CD4-positive, alpha-beta T cell (primary cell): Measurements from ENCODE around the gene LRIG1. TPM values are rescaled to one million over a fixed set of nuclear protein-coding genes. Genes with fewer than 3 reads are reported as not detected.

Source experiments
- ATAC-seq: fragments of 200-7000 bp; cut with Tn5 transposase; one replicate; pipeline ENCODE4 v1.10.0; 2022; ENCODE audit warnings: mild to moderate bottlenecking; ENCODE audit not compliant: poor library complexity
- CTCF ChIA-PET: fragments of 350-600 bp; sonication (Branson Sonifier 250); formaldehyde crosslinking; loops from one replicate; lab custom pipeline; 2021; ENCODE audit warnings: antibody characterized with exemption, inconsistent platforms; lab: Charles Lee
- POLR2A ChIA-PET: fragments of 350-600 bp; sonication (Branson Sonifier 250); formaldehyde crosslinking; loops from one replicate; lab custom pipeline; 2021; ENCODE audit warnings: antibody characterized with exemption, inconsistent platforms; lab: Charles Lee
- DNase-seq, 14 experiments: peaks; one replicate each; pipeline ENCODE4 v3.0.0-alpha.2; 2013 to 2020; ENCODE audit warnings: mixed read lengths in 2 of 14
- H3K27ac ChIP-seq, 2 donors: one replicate each; pipeline versions ENCODE4 v1.5.1 to v1.7.0; 2013; ENCODE audit warnings: low read length in 2 of 2, low read depth in 1 of 2, mild to moderate bottlenecking in 1 of 2
- H3K27me3 ChIP-seq, 2 experiments: 1 replicate in 1 of 2; 2 replicates in 1 of 2; pipeline versions ENCODE4 v1.6.1 to v1.7.0; 2013; ENCODE audit warnings: low read length in 2 of 2, control low read depth in 1 of 2, mild to moderate bottlenecking in 1 of 2, moderate library complexity in 1 of 2; ENCODE audit not compliant: insufficient read depth in 2 of 2, control insufficient read depth in 1 of 2
- H3K36me3 ChIP-seq: one replicate; pipeline ENCODE4 v1.6.1; 2013; ENCODE audit warnings: low read length, control low read depth; ENCODE audit not compliant: insufficient read depth
- H3K4me1 ChIP-seq: one replicate; pipeline ENCODE4 v1.6.1; 2013; ENCODE audit warnings: low read length, control low read depth; ENCODE audit not compliant: insufficient read depth
- H3K4me3 ChIP-seq: one replicate; pipeline ENCODE4 v1.5.1; 2013; ENCODE audit warnings: mild to moderate bottlenecking, low read length, moderate library complexity
- H3K9me3 ChIP-seq, 2 experiments: 1 replicate in 1 of 2; 2 replicates in 1 of 2; pipeline versions ENCODE4 v1.6.1 to v1.7.0; 2013; ENCODE audit warnings: low read length in 2 of 2, mild to moderate bottlenecking in 2 of 2, control low read depth in 1 of 2, moderate library complexity in 1 of 2; ENCODE audit not compliant: control insufficient read depth in 1 of 2, insufficient read depth in 1 of 2
- H3K27ac Mint-ChIP-seq: one replicate; pipeline ENCODE4 v1.8.0; 2020; ENCODE audit warnings: mixed read lengths
- H3K27me3 Mint-ChIP-seq: one replicate; pipeline ENCODE4 v1.8.0; 2021; ENCODE audit warnings: mixed read lengths
- H3K36me3 Mint-ChIP-seq: one replicate; pipeline ENCODE4 v1.8.0; 2021; ENCODE audit warnings: low read depth, mixed read lengths
- H3K4me1 Mint-ChIP-seq: one replicate; pipeline ENCODE4 v1.8.0; 2021; ENCODE audit warnings: low read depth, mixed read lengths
- H3K4me3 Mint-ChIP-seq: one replicate; pipeline ENCODE4 v1.8.0; 2020; ENCODE audit warnings: mild to moderate bottlenecking, mixed read lengths
- H3K9me3 Mint-ChIP-seq: one replicate; pipeline ENCODE4 v1.8.0; 2020; ENCODE audit warnings: mixed read lengths
- CTCF ChIP-seq: fragments of 200-600 bp; IDR thresholded peaks from one replicate; pipeline ENCODE4 v1.8.0; 2022; ENCODE audit warnings: antibody characterized with exemption, mild to moderate bottlenecking
- intact Hi-C, 2 experiments: fragments of 100-400 bp; cut with DNase I in 1 of 2; cut with micrococcal nuclease in 1 of 2; formaldehyde crosslinking; loops; one replicate each; pipeline versions ENCODE4 v1.15.1 to v1.9.0; 2023 to 2025; cut with DNase I, micrococcal nuclease
- total RNA-seq, 174 experiments: library from RNA in 2 of 174; stranded (reverse) in 2 of 174; gene quantifications; one replicate each; pipeline ENCODE4 v1.2.3 and lab custom pipeline; 2021 to 2026

The LRIG1 gene
- total RNA-seq, 2 experiments from 2014 or later, result 30.1 to 33.1 TPM

GRCh38 chr3:66431494-66431893 lies 69.3 kb downstream of the LRIG1 start:
- Histone ChIP-seq H3K27ac (no peak overlapping the region), H3K36me3 (peaks cover 7% of the 10 kb centered on the region), H3K4me1 (peaks cover 18% of the 10 kb centered on the region), H3K4me3 (no peak overlapping the region), H3K27me3 (no peaks in the 10 kb centered on the region), H3K9me3 (no peaks in the 10 kb centered on the region)
- no peak for TF ChIP-seq CTCF
- no peak for ATAC-seq
- H3K27me3 Mint-ChIP-seq, result no peaks in the 10 kb centered on the region
- intact Hi-C loops, result no loop called here
- peaks cover 38% of the 10 kb centered on the region for H3K4me1 Mint-ChIP-seq
- ChIA-PET POLR2A (no interaction called here), CTCF (no interaction called here)
- H3K36me3 Mint-ChIP-seq, result peaks cover 16% of the 10 kb centered on the region
- no peak overlapping the region for H3K27ac Mint-ChIP-seq
- no peaks in the 10 kb centered on the region for H3K9me3 Mint-ChIP-seq
- DNase-seq, result no peak
- H3K4me3 Mint-ChIP-seq, result no peak overlapping the region

- Histone ChIP-seq H3K36me3 (peaks cover 7% of the 10 kb centered on the region), H3K27me3 (no peaks in the 10 kb centered on the region), H3K9me3 (no peaks in the 10 kb centered on the region), H3K4me1 (peaks cover 16% of the 10 kb centered on the region), H3K4me3 (no peak overlapping the region), H3K27ac (no peak overlapping the region)
- H3K9me3 Mint-ChIP-seq, result no peaks in the 10 kb centered on the region
- no peak for TF ChIP-seq CTCF
- no peak overlapping the region for H3K27ac Mint-ChIP-seq
- no peak for DNase-seq
- H3K36me3 Mint-ChIP-seq, result peaks cover 16% of the 10 kb centered on the region
- POLR2A ChIA-PET, result no interaction called here
- peaks cover 37% of the 10 kb centered on the region for H3K4me1 Mint-ChIP-seq
- CTCF ChIA-PET, result no interaction called here
- no peak for ATAC-seq
- intact Hi-C loops, result no loop called here
- no peaks in the 10 kb centered on the region for H3K27me3 Mint-ChIP-seq
- H3K4me3 Mint-ChIP-seq, result no peak overlapping the region
Observed at GRCh38 chr3:66430876-66431275, 69.9 kb downstream of the LRIG1 start.

- H3K36me3 ChIP-seq, result peaks cover 7% of the 10 kb centered on the region
- peaks cover 21% of the 10 kb centered on the region for H3K36me3 Mint-ChIP-seq
- POLR2A ChIA-PET, result no interaction called here
- intact Hi-C loops, result loop anchor here in 1 of 2 experiments (5.0 kb wide), 1 partner anchor 294 kb away; no protein-coding TSS in a partner anchor
- no peak overlapping the region for H3K27ac Mint-ChIP-seq
- H3K4me3 Mint-ChIP-seq, result no peak overlapping the region
- peaks cover 29% of the 10 kb centered on the region for H3K4me1 Mint-ChIP-seq
- H3K9me3 Mint-ChIP-seq, result no peaks in the 10 kb centered on the region
- no peaks in the 10 kb centered on the region for H3K27me3 Mint-ChIP-seq
- H3K4me3 ChIP-seq, result no peak overlapping the region
- no peak for DNase-seq
- H3K27me3 ChIP-seq, result no peaks in the 10 kb centered on the region
- CTCF ChIA-PET, result no interaction called here
- ATAC-seq, result no peak
- peaks cover 0 to 8% of the 10 kb centered on the region in 2 experiments for H3K9me3 ChIP-seq
- H3K27ac ChIP-seq, result no peak overlapping the region
- peaks cover 14% of the 10 kb centered on the region for H3K4me1 ChIP-seq
- no peak for TF ChIP-seq CTCF
Observed at GRCh38 chr3:66428733-66429132, 72.1 kb downstream of the LRIG1 start.
